ENCODE results near the gene ADIG.

Gene ADIG

GRCh38 chr20:38617011-38617829, 36.2 kb downstream of the ADIG start:
- no peak for TF ChIP-seq CTCF (IDR thresholded peaks at IDR 0.05; ENCODE audit: extremely low read depth, insufficient read depth, missing control alignments)
- in situ Hi-C loops (cut with MboI; ENCODE audit: low pct_unique_long_range_greater_than_20kb, low sequenced_read_pairs, unreplicated experiment): no loop called here
- no peak for DNase-seq (ENCODE audit: low spot score)

GRCh38 chr20:38617830-38618196, 36.8 kb downstream of the ADIG start:
- TF ChIP-seq CTCF (IDR thresholded peaks at IDR 0.05; ENCODE audit: extremely low read depth, insufficient read depth, missing control alignments): no peak
- no peak for DNase-seq (ENCODE audit: low spot score)
- in situ Hi-C loops (cut with MboI; ENCODE audit: low pct_unique_long_range_greater_than_20kb, low sequenced_read_pairs, unreplicated experiment): no loop called here

GRCh38 chr20:38620441-38620840, 39.4 kb downstream of the ADIG start:
- no peak for DNase-seq (ENCODE audit: low spot score)
- no peak for TF ChIP-seq CTCF (IDR thresholded peaks at IDR 0.05; ENCODE audit: extremely low read depth, insufficient read depth, missing control alignments)
- in situ Hi-C loops (cut with MboI; ENCODE audit: low pct_unique_long_range_greater_than_20kb, low sequenced_read_pairs, unreplicated experiment): no loop called here

GRCh38 chr20:38623061-38623460, 42.1 kb downstream of the ADIG start:
- in situ Hi-C loops (cut with MboI; ENCODE audit: low pct_unique_long_range_greater_than_20kb, low sequenced_read_pairs, unreplicated experiment): no loop called here
- DNase-seq (ENCODE audit: low spot score): no peak
- no peak for TF ChIP-seq CTCF (IDR thresholded peaks at IDR 0.05; ENCODE audit: extremely low read depth, insufficient read depth, missing control alignments)

- no peak for TF ChIP-seq CTCF (IDR thresholded peaks at IDR 0.05; ENCODE audit: extremely low read depth, insufficient read depth, missing control alignments)
- DNase-seq (ENCODE audit: low spot score): no peak
- in situ Hi-C loops (cut with MboI; ENCODE audit: low pct_unique_long_range_greater_than_20kb, low sequenced_read_pairs, unreplicated experiment): no loop called here
These were observed 43.1 kb downstream of the ADIG start for GRCh38 chr20:38624084-38624483.

- in situ Hi-C loops (cut with MboI; ENCODE audit: low pct_unique_long_range_greater_than_20kb, low sequenced_read_pairs, unreplicated experiment): no loop called here
- no peak for TF ChIP-seq CTCF (IDR thresholded peaks at IDR 0.05; ENCODE audit: extremely low read depth, insufficient read depth, missing control alignments)
- no peak for DNase-seq (ENCODE audit: low spot score)
These were observed 44.9 kb downstream of the ADIG start for GRCh38 chr20:38625896-38626295.

Measured in GM13977 (cell line).